Keratinocyte (primary cell): Measurements from ENCODE around the gene COL3A1. TPM values are rescaled to one million over a fixed set of nuclear protein-coding genes. Genes with fewer than 3 reads are reported as not detected.

Experiments used
- DNase-seq: peaks from one replicate; pipeline ENCODE4 v3.0.0-alpha.2; 2011; ENCODE audit warnings: low read depth, missing footprints, low spot score
- FAIRE-seq: peaks from 2 replicates; lab custom pipeline; 2011; peaks lifted over from hg19 to GRCh38; lab: Jason Lieb, UNC
- H2AFZ ChIP-seq: 2 replicates; pipeline ENCODE4 v1.6.0; 2012; ENCODE audit warnings: low read length, control low read depth, inconsistent platforms; ENCODE audit not compliant: control insufficient read depth
- H3K27ac ChIP-seq: 2 replicates; pipeline ENCODE4 v1.5.1; 2011; ENCODE audit warnings: low read length; ENCODE audit not compliant: control insufficient read depth, insufficient read depth
- H3K27me3 ChIP-seq: 3 replicates; pipeline ENCODE4 v1.6.0; 2011; ENCODE audit warnings: low read length; ENCODE audit not compliant: control insufficient read depth, insufficient read depth; ENCODE audit errors: extremely low read depth
- H3K36me3 ChIP-seq, 2 experiments: 2 replicates in 1 of 2; 3 replicates in 1 of 2; pipeline ENCODE4 v1.5.1; 2011; ENCODE audit warnings: low read length in 2 of 2, mild to moderate bottlenecking in 1 of 2; ENCODE audit not compliant: control insufficient read depth in 2 of 2, insufficient read depth in 2 of 2; ENCODE audit errors: extremely low read depth in 1 of 2
- H3K4me1 ChIP-seq: 3 replicates; pipeline ENCODE4 v1.5.1; 2011; ENCODE audit warnings: low read length; ENCODE audit not compliant: control insufficient read depth, insufficient read depth; ENCODE audit errors: extremely low read depth
- H3K4me2 ChIP-seq: 3 replicates; pipeline ENCODE4 v1.6.0; 2011; ENCODE audit warnings: low read depth, low read length; ENCODE audit not compliant: control insufficient read depth, insufficient read depth; ENCODE audit errors: extremely low read depth
- H3K4me3 ChIP-seq, 3 experiments: fragments of 200-600 bp in 1 of 3; sonication (generic) in 1 of 3; 2 replicates in 2 of 3; 3 replicates in 1 of 3; pipeline ENCODE4 v1.5.1; 2011 to 2016; ENCODE audit warnings: low read length in 3 of 3, mild to moderate bottlenecking in 3 of 3, control low read depth in 2 of 3, inconsistent platforms in 1 of 3, low read depth in 1 of 3, mixed read lengths in 1 of 3, mixed run types in 1 of 3, moderate library complexity in 1 of 3; ENCODE audit not compliant: control insufficient read depth in 2 of 3, insufficient read depth in 2 of 3; ENCODE audit errors: extremely low read depth in 1 of 3
- H3K79me2 ChIP-seq: 2 replicates; pipeline ENCODE4 v1.6.0; 2012; ENCODE audit warnings: low read length; ENCODE audit not compliant: control insufficient read depth, insufficient read depth
- H3K9ac ChIP-seq: 3 replicates; pipeline ENCODE4 v1.6.0; 2011; ENCODE audit warnings: low read length; ENCODE audit not compliant: control insufficient read depth, insufficient read depth; ENCODE audit errors: extremely low read depth
- H3K9me1 ChIP-seq: 3 replicates; pipeline ENCODE4 v1.6.0; 2011; ENCODE audit warnings: low read length; ENCODE audit not compliant: control insufficient read depth, insufficient read depth; ENCODE audit errors: extremely low read depth
- H3K9me3 ChIP-seq: 2 replicates; pipeline ENCODE4 v1.5.1; 2012; ENCODE audit warnings: low read depth, low read length; ENCODE audit not compliant: control insufficient read depth
- H4K20me1 ChIP-seq: 3 replicates; pipeline ENCODE4 v1.6.0; 2011; ENCODE audit warnings: low read length; ENCODE audit not compliant: control insufficient read depth, insufficient read depth; ENCODE audit errors: extremely low read depth
- EZH2 ChIP-seq: IDR thresholded peaks from one replicate; pipeline ENCODE4 v1.6.1; 2012; ENCODE audit warnings: inconsistent platforms, mild to moderate bottlenecking, low read length, moderate library complexity
- dilution Hi-C: fragments of 300-500 bp; cut with MboI; formaldehyde crosslinking; loops from one replicate; pipeline ENCODE4 v1.7.0; 2020; ENCODE audit warnings: low sequenced_read_pairs; ENCODE audit not compliant: extremely low pct_ligation_motif_present
- polyA plus RNA-seq, 5 experiments: library from polyadenylated mRNA; depleted of rRNA in 3 of 5; stranded (reverse) in 3 of 5; stranded (forward) in 1 of 5; unstranded in 1 of 5; fragments of >200 nt; gene quantifications; 1 replicate in 1 of 5; 2 replicates in 3 of 5; 3 replicates in 1 of 5; pipeline versions ENCODE4 v1.2.1 to v1.2.3, GENCODE V29; 2011 to 2012; ENCODE audit warnings: missing spikeins in 2 of 5, low read depth in 1 of 5, low replicate concordance in 1 of 5
- TF ChIP-seq, protein P1 (sequence below), 3 experiments: IDR thresholded peaks in 1 of 3; conservative IDR thresholded peaks in 1 of 3; optimal IDR thresholded peaks in 1 of 3; 2 replicates in 2 of 3; 3 replicates in 1 of 3; pipeline versions ENCODE3 to v1.5.1; 2011; ENCODE audit warnings: low read length in 3 of 3, mild to moderate bottlenecking in 3 of 3, moderate library complexity in 2 of 3, control low read depth in 1 of 3, inconsistent platforms in 1 of 3; ENCODE audit not compliant: insufficient read depth in 2 of 3; ENCODE audit errors: extremely low read depth in 1 of 3

Gene COL3A1
- polyA plus RNA-seq, 1 donor (not counting 4 experiments of a cell fraction or from before 2014, with no cell fraction given): 0.01 TPM

DNA sequence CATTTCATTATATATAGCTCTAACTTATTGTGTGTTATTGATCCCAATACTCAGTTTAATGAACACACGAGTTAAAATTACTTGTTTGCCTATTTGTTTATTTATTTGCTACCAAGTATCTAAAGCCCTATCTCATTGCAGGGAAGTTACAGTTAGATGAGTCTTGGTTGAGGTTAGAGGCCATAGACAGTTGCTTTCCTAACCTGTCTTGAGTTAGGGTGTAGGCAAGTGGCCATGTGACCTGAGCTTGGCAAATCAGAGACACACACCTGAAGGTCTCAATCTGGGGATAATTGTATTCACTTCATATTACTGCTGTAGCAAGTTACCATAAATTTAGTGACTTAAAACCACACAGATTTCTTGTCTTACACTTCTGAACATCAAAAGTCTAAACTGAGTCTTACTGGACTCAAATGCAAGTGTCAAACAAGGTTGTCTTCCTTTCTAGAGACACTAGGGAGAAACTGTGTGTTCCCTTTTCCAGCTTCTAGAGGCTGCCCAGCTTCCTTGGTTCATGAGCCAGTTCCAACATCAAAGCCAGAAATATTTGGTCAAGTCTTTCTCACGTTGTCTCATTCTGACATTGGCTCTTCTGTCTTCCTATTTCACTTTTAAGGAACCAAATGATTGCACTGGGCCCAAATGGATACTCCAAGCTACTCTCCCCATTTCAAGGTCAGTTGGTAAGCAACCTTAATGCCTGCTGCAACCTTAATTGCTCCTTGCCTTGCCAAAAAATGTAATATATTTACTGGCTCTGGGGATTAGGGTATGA is 39.7 kb downstream of the COL3A1 start:
- no peaks in the 10 kb centered on the region for H3K9me1 ChIP-seq
- dilution Hi-C loops: no loop called here
- DNase-seq: no peak
- FAIRE-seq: no peak
- H3K4me1 ChIP-seq: no peaks in the 10 kb centered on the region
- H3K4me2 ChIP-seq: no peak overlapping the region
- no peak for TF ChIP-seq EZH2
- TF ChIP-seq, protein P1, sequence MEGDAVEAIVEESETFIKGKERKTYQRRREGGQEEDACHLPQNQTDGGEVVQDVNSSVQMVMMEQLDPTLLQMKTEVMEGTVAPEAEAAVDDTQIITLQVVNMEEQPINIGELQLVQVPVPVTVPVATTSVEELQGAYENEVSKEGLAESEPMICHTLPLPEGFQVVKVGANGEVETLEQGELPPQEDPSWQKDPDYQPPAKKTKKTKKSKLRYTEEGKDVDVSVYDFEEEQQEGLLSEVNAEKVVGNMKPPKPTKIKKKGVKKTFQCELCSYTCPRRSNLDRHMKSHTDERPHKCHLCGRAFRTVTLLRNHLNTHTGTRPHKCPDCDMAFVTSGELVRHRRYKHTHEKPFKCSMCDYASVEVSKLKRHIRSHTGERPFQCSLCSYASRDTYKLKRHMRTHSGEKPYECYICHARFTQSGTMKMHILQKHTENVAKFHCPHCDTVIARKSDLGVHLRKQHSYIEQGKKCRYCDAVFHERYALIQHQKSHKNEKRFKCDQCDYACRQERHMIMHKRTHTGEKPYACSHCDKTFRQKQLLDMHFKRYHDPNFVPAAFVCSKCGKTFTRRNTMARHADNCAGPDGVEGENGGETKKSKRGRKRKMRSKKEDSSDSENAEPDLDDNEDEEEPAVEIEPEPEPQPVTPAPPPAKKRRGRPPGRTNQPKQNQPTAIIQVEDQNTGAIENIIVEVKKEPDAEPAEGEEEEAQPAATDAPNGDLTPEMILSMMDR (optimal IDR thresholded peaks at IDR 0.05 in 1 of 3, IDR thresholded peaks at IDR 0.05 in 1 of 3, conservative IDR thresholded peaks at IDR 0.05 in 1 of 3; ENCODE audit: extremely low read depth in 1 of 3, insufficient read depth in 2 of 3, low read length in 3 of 3): no peak
- no peaks in the 10 kb centered on the region for H3K79me2 ChIP-seq
- no peak overlapping the region for H2AFZ ChIP-seq
- H4K20me1 ChIP-seq: no peaks in the 10 kb centered on the region
- H3K4me3 ChIP-seq: no peak overlapping the region
- no peaks in the 10 kb centered on the region for H3K36me3 ChIP-seq
- H3K27ac ChIP-seq: no peak overlapping the region
- no peaks in the 10 kb centered on the region for H3K27me3 ChIP-seq
- H3K9me3 ChIP-seq: no peaks in the 10 kb centered on the region
- H3K9ac ChIP-seq: no peak overlapping the region

GRCh38 chr2:189014449-189015138 is 40.4 kb downstream of the COL3A1 start:
- H3K4me2 ChIP-seq: no peak overlapping the region
- H3K36me3 ChIP-seq: no peaks in the 10 kb centered on the region
- no peak for DNase-seq
- no peak overlapping the region for H2AFZ ChIP-seq
- H3K9me1 ChIP-seq: no peaks in the 10 kb centered on the region
- TF ChIP-seq EZH2: no peak
- TF ChIP-seq, protein P1 (optimal IDR thresholded peaks at IDR 0.05 in 1 of 3, IDR thresholded peaks at IDR 0.05 in 1 of 3, conservative IDR thresholded peaks at IDR 0.05 in 1 of 3; ENCODE audit: extremely low read depth in 1 of 3, insufficient read depth in 2 of 3, low read length in 3 of 3): no peak
- no peak overlapping the region for H3K4me3 ChIP-seq
- FAIRE-seq: no peak
- no peak overlapping the region for H3K9ac ChIP-seq
- no peak overlapping the region for H3K27ac ChIP-seq
- no peaks in the 10 kb centered on the region for H3K27me3 ChIP-seq
- H4K20me1 ChIP-seq: no peaks in the 10 kb centered on the region
- dilution Hi-C loops: no loop called here
- H3K79me2 ChIP-seq: no peaks in the 10 kb centered on the region
- H3K9me3 ChIP-seq: no peaks in the 10 kb centered on the region
- no peaks in the 10 kb centered on the region for H3K4me1 ChIP-seq
